ENCODE data around the gene BABAM1.

- TF ChIP-seq CTCF (IDR thresholded peaks at IDR 0.05; ENCODE audit: low read depth, low read length, poor library complexity, severe bottlenecking), result no peak
- TF ChIP-seq EZH2phosphoT487 (IDR thresholded peaks at IDR 0.05; ENCODE audit: borderline replicate concordance, low read length), result no peak
Observed at GRCh38 chr19:17243830-17244617, 23.2 kb upstream of the BABAM1 start.

All from DOHH2 (cell line).